OCI-LY1 (cell line): Measurements from ENCODE around the gene EPHA8.

Experiments
- H2AFZ ChIP-seq: fragments of 200-600 bp; sonication (generic), shearing (Covaris generic); 2 replicates; pipeline ENCODE4 v1.6.0; 2014; ENCODE audit warnings: antibody characterized with exemption, mild to moderate bottlenecking, low read length
- H3F3A ChIP-seq: fragments of 200-600 bp; sonication (generic), shearing (Covaris generic); 2 replicates; pipeline ENCODE4 v1.6.0; 2014; ENCODE audit warnings: mild to moderate bottlenecking, antibody characterized with exemption, low read length, moderate library complexity; ENCODE audit not compliant: insufficient read depth
- H3K27ac ChIP-seq: fragments of 200-600 bp; sonication (generic); 2 replicates; pipeline ENCODE4 v1.5.1; 2014; ENCODE audit warnings: low read length, mixed run types, mild to moderate bottlenecking, low read depth; ENCODE audit not compliant: poor library complexity, severe bottlenecking
- H3K27me3 ChIP-seq: fragments of 200-600 bp; sonication (generic); 2 replicates; pipeline ENCODE4 v1.6.0; 2014; ENCODE audit warnings: antibody characterized with exemption, mild to moderate bottlenecking, low read length, moderate library complexity; ENCODE audit not compliant: insufficient read depth
- H3K36me3 ChIP-seq: fragments of 200-600 bp; sonication (generic); 2 replicates; pipeline ENCODE4 v1.6.1; 2014; ENCODE audit warnings: mild to moderate bottlenecking, antibody characterized with exemption, low read length, moderate library complexity, mixed read lengths; ENCODE audit not compliant: insufficient read depth
- H3K4me1 ChIP-seq: fragments of 200-600 bp; sonication (generic); 2 replicates; pipeline ENCODE4 v1.5.1; 2014; ENCODE audit warnings: mild to moderate bottlenecking, low read length, moderate library complexity; ENCODE audit not compliant: insufficient read depth, severe bottlenecking
- H3K4me2 ChIP-seq: fragments of 200-600 bp; sonication (generic), shearing (Covaris generic); 2 replicates; pipeline ENCODE4 v1.6.1; 2014; ENCODE audit warnings: low read length
- H3K4me3 ChIP-seq: fragments of 200-600 bp; sonication (generic); 2 replicates; pipeline ENCODE4 v1.5.1; 2014; ENCODE audit warnings: low read length, low read depth, mild to moderate bottlenecking, mixed read lengths; ENCODE audit not compliant: poor library complexity, severe bottlenecking
- H3K79me2 ChIP-seq: fragments of 200-600 bp; shearing (Covaris generic); 2 replicates; pipeline ENCODE4 v1.6.1; 2016; ENCODE audit warnings: mixed run types, low read length, mixed read lengths; ENCODE audit not compliant: insufficient read depth
- H3K9ac ChIP-seq: fragments of 200-600 bp; sonication (generic), shearing (Covaris generic); 2 replicates; pipeline ENCODE4 v1.6.1; 2014; ENCODE audit warnings: mild to moderate bottlenecking, low read length, mixed read lengths
- H3K9me2 ChIP-seq: fragments of 200-600 bp; sonication (generic), shearing (Covaris generic); 2 replicates; pipeline ENCODE4 v1.6.1; 2014; ENCODE audit warnings: low read depth, mild to moderate bottlenecking, low read length, mixed read lengths
- H3K9me3 ChIP-seq: fragments of 200-600 bp; shearing (Covaris generic); 2 replicates; pipeline ENCODE4 v1.6.1; 2014; ENCODE audit warnings: low read length, mixed read lengths
- H4K20me1 ChIP-seq: fragments of 200-600 bp; sonication (generic), shearing (Covaris generic); 2 replicates; pipeline ENCODE4 v1.6.0; 2016; ENCODE audit warnings: mild to moderate bottlenecking, low read length; ENCODE audit not compliant: insufficient read depth
- CTCF ChIP-seq: fragments of 200-600 bp; sonication (generic), shearing (Covaris generic); IDR thresholded peaks from 2 replicates; pipeline ENCODE4 v1.5.1; 2017; ENCODE audit warnings: mild to moderate bottlenecking, antibody characterized with exemption, low read length, moderate library complexity, mixed read lengths
- EZH2 ChIP-seq: fragments of 200-600 bp; sonication (generic), shearing (Covaris generic); IDR thresholded peaks from 2 replicates; pipeline ENCODE4 v1.8.0; 2017; ENCODE audit warnings: borderline replicate concordance, mixed run types, mild to moderate bottlenecking, antibody characterized with exemption, low read length, moderate library complexity, mixed read lengths

The EPHA8 gene

GRCh38 chr1:22542886-22543285 is 20.4 kb upstream of the EPHA8 start:
- Histone ChIP-seq H4K20me1 (no peaks in the 10 kb centered on the region), H3K4me2 (no peak overlapping the region), H3K36me3 (no peaks in the 10 kb centered on the region), H3K9me2 (no peaks in the 10 kb centered on the region), H3K27me3 (no peaks in the 10 kb centered on the region), H3K79me2 (no peaks in the 10 kb centered on the region), H3K4me3 (no peak overlapping the region), H3K4me1 (no peaks in the 10 kb centered on the region), H3K27ac (no peak overlapping the region), H3K9me3 (no peaks in the 10 kb centered on the region), H2AFZ (no peak overlapping the region), H3K9ac (no peak overlapping the region), H3F3A (no peaks in the 10 kb centered on the region)
- TF ChIP-seq CTCF: no peak

- Histone ChIP-seq H3K4me3 (no peak overlapping the region), H3K36me3 (no peaks in the 10 kb centered on the region), H3K9ac (no peak overlapping the region), H3K4me2 (no peak overlapping the region), H3K4me1 (no peaks in the 10 kb centered on the region), H2AFZ (no peak overlapping the region), H3K79me2 (no peaks in the 10 kb centered on the region), H3K27ac (no peak overlapping the region), H3K9me3 (no peaks in the 10 kb centered on the region), H3F3A (no peaks in the 10 kb centered on the region), H3K27me3 (no peaks in the 10 kb centered on the region), H4K20me1 (no peaks in the 10 kb centered on the region), H3K9me2 (no peaks in the 10 kb centered on the region)
- no peak for TF ChIP-seq CTCF
- no peak for TF ChIP-seq EZH2
Observed at GRCh38 chr1:22543679-22544078, 19.6 kb upstream of the EPHA8 start.

GRCh38 chr1:22544606-22545005 is 18.7 kb upstream of the EPHA8 start:
- Histone ChIP-seq H3K27me3 (no peaks in the 10 kb centered on the region), H3K4me1 (no peaks in the 10 kb centered on the region), H2AFZ (no peak overlapping the region), H3K79me2 (no peaks in the 10 kb centered on the region), H3F3A (no peaks in the 10 kb centered on the region), H3K9me2 (no peaks in the 10 kb centered on the region), H3K36me3 (no peaks in the 10 kb centered on the region), H3K9ac (no peak overlapping the region), H4K20me1 (no peaks in the 10 kb centered on the region), H3K27ac (no peak overlapping the region), H3K4me3 (no peak overlapping the region), H3K9me3 (no peaks in the 10 kb centered on the region), H3K4me2 (no peak overlapping the region)
- no peak for TF ChIP-seq CTCF
- no peak for TF ChIP-seq EZH2
